ENCODE measurements around the gene SNRNP35.

- no peak for TF ChIP-seq CTCF (IDR thresholded peaks at IDR 0.05)
- no peak for TF ChIP-seq EP300 (IDR thresholded peaks at IDR 0.05)
Observed at GRCh38 chr12:123427036-123427769, 30.7 kb upstream of the SNRNP35 start.

All from ovary (tissue), 3 donors.